Keratinocyte (primary cell): ENCODE data around the gene CREB5. TPM values are rescaled to one million over a fixed set of nuclear protein-coding genes. Genes with fewer than 3 reads are reported as not detected.
A peak's percentile ranks its signal among the peaks of the same experiment; 100 is the strongest.

Experiments used
- DNase-seq: peaks from one replicate; pipeline ENCODE4 v3.0.0-alpha.2; 2011; ENCODE audit warnings: low read depth, missing footprints, low spot score
- FAIRE-seq: peaks from 2 replicates; lab custom pipeline; 2011; peaks lifted over from hg19 to GRCh38; lab: Jason Lieb, UNC
- H2AFZ ChIP-seq: 2 replicates; pipeline ENCODE4 v1.6.0; 2012; ENCODE audit warnings: low read length, control low read depth, inconsistent platforms; ENCODE audit not compliant: control insufficient read depth
- H3K27ac ChIP-seq: 2 replicates; pipeline ENCODE4 v1.5.1; 2011; ENCODE audit warnings: low read length; ENCODE audit not compliant: control insufficient read depth, insufficient read depth
- H3K27me3 ChIP-seq: 3 replicates; pipeline ENCODE4 v1.6.0; 2011; ENCODE audit warnings: low read length; ENCODE audit not compliant: control insufficient read depth, insufficient read depth; ENCODE audit errors: extremely low read depth
- H3K36me3 ChIP-seq, 2 experiments: 2 replicates in 1 of 2; 3 replicates in 1 of 2; pipeline ENCODE4 v1.5.1; 2011; ENCODE audit warnings: low read length in 2 of 2, mild to moderate bottlenecking in 1 of 2; ENCODE audit not compliant: control insufficient read depth in 2 of 2, insufficient read depth in 2 of 2; ENCODE audit errors: extremely low read depth in 1 of 2
- H3K4me1 ChIP-seq: 3 replicates; pipeline ENCODE4 v1.5.1; 2011; ENCODE audit warnings: low read length; ENCODE audit not compliant: control insufficient read depth, insufficient read depth; ENCODE audit errors: extremely low read depth
- H3K4me2 ChIP-seq: 3 replicates; pipeline ENCODE4 v1.6.0; 2011; ENCODE audit warnings: low read depth, low read length; ENCODE audit not compliant: control insufficient read depth, insufficient read depth; ENCODE audit errors: extremely low read depth
- H3K4me3 ChIP-seq, 3 experiments: fragments of 200-600 bp in 1 of 3; sonication (generic) in 1 of 3; 2 replicates in 2 of 3; 3 replicates in 1 of 3; pipeline ENCODE4 v1.5.1; 2011 to 2016; ENCODE audit warnings: low read length in 3 of 3, mild to moderate bottlenecking in 3 of 3, control low read depth in 2 of 3, inconsistent platforms in 1 of 3, low read depth in 1 of 3, mixed read lengths in 1 of 3, mixed run types in 1 of 3, moderate library complexity in 1 of 3; ENCODE audit not compliant: control insufficient read depth in 2 of 3, insufficient read depth in 2 of 3; ENCODE audit errors: extremely low read depth in 1 of 3
- H3K79me2 ChIP-seq: 2 replicates; pipeline ENCODE4 v1.6.0; 2012; ENCODE audit warnings: low read length; ENCODE audit not compliant: control insufficient read depth, insufficient read depth
- H3K9ac ChIP-seq: 3 replicates; pipeline ENCODE4 v1.6.0; 2011; ENCODE audit warnings: low read length; ENCODE audit not compliant: control insufficient read depth, insufficient read depth; ENCODE audit errors: extremely low read depth
- H3K9me1 ChIP-seq: 3 replicates; pipeline ENCODE4 v1.6.0; 2011; ENCODE audit warnings: low read length; ENCODE audit not compliant: control insufficient read depth, insufficient read depth; ENCODE audit errors: extremely low read depth
- H3K9me3 ChIP-seq: 2 replicates; pipeline ENCODE4 v1.5.1; 2012; ENCODE audit warnings: low read depth, low read length; ENCODE audit not compliant: control insufficient read depth
- H4K20me1 ChIP-seq: 3 replicates; pipeline ENCODE4 v1.6.0; 2011; ENCODE audit warnings: low read length; ENCODE audit not compliant: control insufficient read depth, insufficient read depth; ENCODE audit errors: extremely low read depth
- CTCF ChIP-seq, 3 experiments: IDR thresholded peaks in 1 of 3; conservative IDR thresholded peaks in 1 of 3; optimal IDR thresholded peaks in 1 of 3; 2 replicates in 2 of 3; 3 replicates in 1 of 3; pipeline versions ENCODE3 to v1.5.1; 2011; ENCODE audit warnings: low read length in 3 of 3, mild to moderate bottlenecking in 3 of 3, moderate library complexity in 2 of 3, control low read depth in 1 of 3, inconsistent platforms in 1 of 3; ENCODE audit not compliant: insufficient read depth in 2 of 3; ENCODE audit errors: extremely low read depth in 1 of 3
- EZH2 ChIP-seq: IDR thresholded peaks from one replicate; pipeline ENCODE4 v1.6.1; 2012; ENCODE audit warnings: inconsistent platforms, mild to moderate bottlenecking, low read length, moderate library complexity
- dilution Hi-C: fragments of 300-500 bp; cut with MboI; formaldehyde crosslinking; loops from one replicate; pipeline ENCODE4 v1.7.0; 2020; ENCODE audit warnings: low sequenced_read_pairs; ENCODE audit not compliant: extremely low pct_ligation_motif_present
- polyA plus RNA-seq, 5 experiments: library from polyadenylated mRNA; depleted of rRNA in 3 of 5; stranded (reverse) in 3 of 5; stranded (forward) in 1 of 5; unstranded in 1 of 5; fragments of >200 nt; gene quantifications; 1 replicate in 1 of 5; 2 replicates in 3 of 5; 3 replicates in 1 of 5; pipeline versions ENCODE4 v1.2.1 to v1.2.3, GENCODE V29; 2011 to 2012; ENCODE audit warnings: missing spikeins in 2 of 5, low read depth in 1 of 5, low replicate concordance in 1 of 5

Gene CREB5
- polyA plus RNA-seq, 1 donor (not counting 4 experiments of a cell fraction or from before 2014, with no cell fraction given) = 7.9 TPM

- dilution Hi-C loops = no loop called here
- no peak overlapping the region for H3K27ac ChIP-seq
- no peaks in the 10 kb centered on the region for H3K36me3 ChIP-seq
- no peak overlapping the region for H3K9ac ChIP-seq
- DNase-seq (no peak), FAIRE-seq (no peak)
- peaks cover 9% of the 10 kb centered on the region for H3K4me1 ChIP-seq
- no peaks in the 10 kb centered on the region for H3K27me3 ChIP-seq
- H3K9me1 ChIP-seq = no peaks in the 10 kb centered on the region
- H3K4me3 ChIP-seq = no peak overlapping the region
- no peak overlapping the region for H3K4me2 ChIP-seq
- H4K20me1 ChIP-seq = no peaks in the 10 kb centered on the region
- TF ChIP-seq EZH2 (no peak), CTCF (optimal IDR thresholded peaks at IDR 0.05 in 1 of 3, IDR thresholded peaks at IDR 0.05 in 1 of 3, conservative IDR thresholded peaks at IDR 0.05 in 1 of 3; ENCODE audit: extremely low read depth in 1 of 3, insufficient read depth in 2 of 3, low read length in 3 of 3) (no peak)
- H2AFZ ChIP-seq = no peak overlapping the region
- H3K9me3 ChIP-seq = no peaks in the 10 kb centered on the region
- H3K79me2 ChIP-seq = no peaks in the 10 kb centered on the region
Observed at GRCh38 chr7:28705350-28705749, 293.0 kb downstream of the CREB5 start.

GRCh38 chr7:28706584-28706983 lies 294.3 kb downstream of the CREB5 start:
- Histone ChIP-seq H3K4me3 (no peak overlapping the region), H3K4me1 (peaks cover 9% of the 10 kb centered on the region), H4K20me1 (no peaks in the 10 kb centered on the region), H2AFZ (no peak overlapping the region), H3K9me1 (no peaks in the 10 kb centered on the region), H3K79me2 (no peaks in the 10 kb centered on the region), H3K9ac (no peak overlapping the region), H3K4me2 (no peak overlapping the region), H3K36me3 (no peaks in the 10 kb centered on the region), H3K9me3 (no peaks in the 10 kb centered on the region), H3K27ac (no peak overlapping the region), H3K27me3 (no peaks in the 10 kb centered on the region)
- peak; percentile 20 for FAIRE-seq
- DNase-seq = no peak
- dilution Hi-C loops = no loop called here
- TF ChIP-seq EZH2 (no peak), CTCF (optimal IDR thresholded peaks at IDR 0.05 in 1 of 3, IDR thresholded peaks at IDR 0.05 in 1 of 3, conservative IDR thresholded peaks at IDR 0.05 in 1 of 3; ENCODE audit: extremely low read depth in 1 of 3, insufficient read depth in 2 of 3, low read length in 3 of 3) (no peak)
